DND-41 (cell line): Measurements from ENCODE around the gene UBL7.

Experiments used
- CTCF ChIP-seq: IDR thresholded peaks from 2 replicates; pipeline ENCODE4 v1.5.1; 2012; ENCODE audit warnings: borderline replicate concordance, low read length, moderate library complexity, mild to moderate bottlenecking; ENCODE audit not compliant: poor library complexity, severe bottlenecking; ENCODE audit errors: extremely low read depth
- EZH2 ChIP-seq: IDR thresholded peaks from 3 replicates; pipeline ENCODE4 v1.6.1; 2012; ENCODE audit warnings: borderline replicate concordance, low read depth, mild to moderate bottlenecking, moderate library complexity, low read length, inconsistent platforms; ENCODE audit not compliant: severe bottlenecking

- TF ChIP-seq CTCF (no peak), EZH2 (no peak)
Measured at GRCh38 chr15:74461847-74462511, 1.0 kb upstream of the UBL7 start.
